Heart left ventricle (tissue), 13 donors: ENCODE data around the gene DOCK4.

Experiments used
- POLR2A ChIP-seq, 2 donors: fragments of 450-650 bp; IDR thresholded peaks; one replicate each; pipeline ENCODE4 v1.6.1; 2017; ENCODE audit warnings: antibody characterized with exemption in 2 of 2, mild to moderate bottlenecking in 2 of 2, moderate library complexity in 2 of 2
- TF ChIP-seq, protein P1 (sequence below), 12 donors: fragments of 200-600 bp; sonication (generic) in 4 of 12; IDR thresholded peaks; one replicate each; pipeline versions ENCODE4 v1.5.0 to v1.8.0; 2018 to 2022; ENCODE audit warnings: antibody characterized with exemption in 12 of 12, mild to moderate bottlenecking in 5 of 12
- donor health status: ischemic (EF 13 %, LVEDD 7.1; RV severe dilation, severe dysfunction).
- donor health status: DM: no; HTN: yes; CAD: no.
- donor health status: DM: no; HTN: no; CAD: no.
- donor health status: ischemic (EF 25% LVEDD 6.9; RV normal size, moderate dysfunction).
- donor health status: ischemic (EF 25% LVEDD 5.7; RV mildly dilated, moderate dysfunction).
- donor health status: ischemic (EF 35%, LVEDD 5.7; RV mildly dilated, moderate dysfunction).
- donor health status: nonischemic (EF 11% LVEDD 7.7; RV severe dilation, severe dysfunction).
- donor health status: DM: yes; HTN: yes; CAD: no.
- donor health status: PGD.
- donor health status: ischemic (EF 29% LVEDD 5.4; RV normal size, mild dysfunction).
- donor health status: nonischemic (EF 23%, LVEDD 6.1; RV moderate dilation, normal function).

DNA sequence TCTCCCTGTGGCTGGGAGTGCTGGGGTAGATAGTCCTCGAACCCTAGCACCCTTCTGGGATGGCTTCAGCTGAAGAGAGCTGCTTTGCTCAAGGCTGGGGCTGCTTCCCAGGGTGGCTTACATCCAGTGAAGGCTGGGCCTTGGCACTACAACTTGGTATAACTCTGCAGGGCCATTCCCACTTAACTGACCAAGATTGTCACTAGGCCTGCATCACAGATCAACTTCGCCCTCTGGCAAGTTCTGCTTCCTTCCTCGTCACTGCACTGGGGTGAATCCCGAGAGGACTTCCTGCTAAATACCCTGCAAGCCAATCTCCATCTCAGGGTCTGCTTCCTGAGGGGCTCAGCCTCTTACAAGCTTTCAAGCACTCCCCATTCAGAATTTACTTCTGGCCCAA is 195.2 kb downstream of the DOCK4 start:
- TF ChIP-seq, protein P1, sequence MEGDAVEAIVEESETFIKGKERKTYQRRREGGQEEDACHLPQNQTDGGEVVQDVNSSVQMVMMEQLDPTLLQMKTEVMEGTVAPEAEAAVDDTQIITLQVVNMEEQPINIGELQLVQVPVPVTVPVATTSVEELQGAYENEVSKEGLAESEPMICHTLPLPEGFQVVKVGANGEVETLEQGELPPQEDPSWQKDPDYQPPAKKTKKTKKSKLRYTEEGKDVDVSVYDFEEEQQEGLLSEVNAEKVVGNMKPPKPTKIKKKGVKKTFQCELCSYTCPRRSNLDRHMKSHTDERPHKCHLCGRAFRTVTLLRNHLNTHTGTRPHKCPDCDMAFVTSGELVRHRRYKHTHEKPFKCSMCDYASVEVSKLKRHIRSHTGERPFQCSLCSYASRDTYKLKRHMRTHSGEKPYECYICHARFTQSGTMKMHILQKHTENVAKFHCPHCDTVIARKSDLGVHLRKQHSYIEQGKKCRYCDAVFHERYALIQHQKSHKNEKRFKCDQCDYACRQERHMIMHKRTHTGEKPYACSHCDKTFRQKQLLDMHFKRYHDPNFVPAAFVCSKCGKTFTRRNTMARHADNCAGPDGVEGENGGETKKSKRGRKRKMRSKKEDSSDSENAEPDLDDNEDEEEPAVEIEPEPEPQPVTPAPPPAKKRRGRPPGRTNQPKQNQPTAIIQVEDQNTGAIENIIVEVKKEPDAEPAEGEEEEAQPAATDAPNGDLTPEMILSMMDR (IDR thresholded peaks at IDR 0.05) = no peak
- no peak for TF ChIP-seq POLR2A (IDR thresholded peaks at IDR 0.05)
